ENCODE results near the gene SDS.

SDS gene

GRCh38 chr12:113439606-113440030, 35.9 kb upstream of the SDS start:
- H3K9ac ChIP-seq (ENCODE audit: low read length), result no peak overlapping the region
- peak; percentile 70 for DNase-seq (ENCODE audit: low read depth)
- H3K4me3 ChIP-seq (ENCODE audit: low read length), result no peak overlapping the region
- no peaks in the 10 kb centered on the region for H3K36me3 ChIP-seq (ENCODE audit: control insufficient read depth, insufficient read depth, low read length, severe bottlenecking)
- peaks cover 73% of the 10 kb centered on the region for H3K27me3 ChIP-seq (replicated peaks; ENCODE audit: control insufficient read depth, insufficient read depth, low read length)
- H3K4me1 ChIP-seq (ENCODE audit: control insufficient read depth, insufficient read depth, low read length), result no peaks in the 10 kb centered on the region
- no peaks in the 10 kb centered on the region for H3K9me3 ChIP-seq (ENCODE audit: control insufficient read depth, low read length)

GRCh38 chr12:113439301-113439597, 35.6 kb upstream of the SDS start:
- H3K36me3 ChIP-seq (ENCODE audit: control insufficient read depth, insufficient read depth, low read length, severe bottlenecking), result no peaks in the 10 kb centered on the region
- DNase-seq (ENCODE audit: low read depth), result no peak
- no peak overlapping the region for H3K9ac ChIP-seq (ENCODE audit: low read length)
- no peaks in the 10 kb centered on the region for H3K9me3 ChIP-seq (ENCODE audit: control insufficient read depth, low read length)
- H3K4me1 ChIP-seq (ENCODE audit: control insufficient read depth, insufficient read depth, low read length), result no peaks in the 10 kb centered on the region
- no peak overlapping the region for H3K4me3 ChIP-seq (ENCODE audit: low read length)
- peaks cover 69% of the 10 kb centered on the region for H3K27me3 ChIP-seq (replicated peaks; ENCODE audit: control insufficient read depth, insufficient read depth, low read length)

GRCh38 chr12:113438523-113439300, 35.0 kb upstream of the SDS start:
- no peaks in the 10 kb centered on the region for H3K36me3 ChIP-seq (ENCODE audit: control insufficient read depth, insufficient read depth, low read length, severe bottlenecking)
- H3K27me3 ChIP-seq (replicated peaks; ENCODE audit: control insufficient read depth, insufficient read depth, low read length), result peaks cover 67% of the 10 kb centered on the region
- H3K9ac ChIP-seq (ENCODE audit: low read length), result no peak overlapping the region
- no peak for DNase-seq (ENCODE audit: low read depth)
- H3K4me3 ChIP-seq (ENCODE audit: low read length), result no peak overlapping the region
- H3K9me3 ChIP-seq (ENCODE audit: control insufficient read depth, low read length), result no peaks in the 10 kb centered on the region
- no peaks in the 10 kb centered on the region for H3K4me1 ChIP-seq (ENCODE audit: control insufficient read depth, insufficient read depth, low read length)

- no peak for DNase-seq (ENCODE audit: low read depth)
- peaks cover 59% of the 10 kb centered on the region for H3K27me3 ChIP-seq (replicated peaks; ENCODE audit: control insufficient read depth, insufficient read depth, low read length)
- H3K9me3 ChIP-seq (ENCODE audit: control insufficient read depth, low read length), result no peaks in the 10 kb centered on the region
- H3K4me1 ChIP-seq (ENCODE audit: control insufficient read depth, insufficient read depth, low read length), result peaks cover 8% of the 10 kb centered on the region
- no peak overlapping the region for H3K9ac ChIP-seq (ENCODE audit: low read length)
- no peak overlapping the region for H3K4me3 ChIP-seq (ENCODE audit: low read length)
- no peaks in the 10 kb centered on the region for H3K36me3 ChIP-seq (ENCODE audit: control insufficient read depth, insufficient read depth, low read length, severe bottlenecking)
These were observed 34.0 kb upstream of the SDS start for GRCh38 chr12:113437729-113438100.

- no peak overlapping the region for H3K4me3 ChIP-seq (ENCODE audit: low read length)
- peaks cover 56% of the 10 kb centered on the region for H3K27me3 ChIP-seq (replicated peaks; ENCODE audit: control insufficient read depth, insufficient read depth, low read length)
- H3K9me3 ChIP-seq (ENCODE audit: control insufficient read depth, low read length), result no peaks in the 10 kb centered on the region
- no peak for DNase-seq (ENCODE audit: low read depth)
- H3K4me1 ChIP-seq (ENCODE audit: control insufficient read depth, insufficient read depth, low read length), result peaks cover 9% of the 10 kb centered on the region
- H3K9ac ChIP-seq (ENCODE audit: low read length), result no peak overlapping the region
- H3K36me3 ChIP-seq (ENCODE audit: control insufficient read depth, insufficient read depth, low read length, severe bottlenecking), result no peaks in the 10 kb centered on the region
These were observed 33.5 kb upstream of the SDS start for GRCh38 chr12:113436993-113437728.

- H3K36me3 ChIP-seq (ENCODE audit: control insufficient read depth, insufficient read depth, low read length, severe bottlenecking), result no peaks in the 10 kb centered on the region
- no peak overlapping the region for H3K9ac ChIP-seq (ENCODE audit: low read length)
- peaks cover 9% of the 10 kb centered on the region for H3K4me1 ChIP-seq (ENCODE audit: control insufficient read depth, insufficient read depth, low read length)
- no peak for DNase-seq (ENCODE audit: low read depth)
- no peak overlapping the region for H3K4me3 ChIP-seq (ENCODE audit: low read length)
- no peaks in the 10 kb centered on the region for H3K9me3 ChIP-seq (ENCODE audit: control insufficient read depth, low read length)
- peaks cover 50% of the 10 kb centered on the region for H3K27me3 ChIP-seq (replicated peaks; ENCODE audit: control insufficient read depth, insufficient read depth, low read length)
These were observed 32.9 kb upstream of the SDS start for GRCh38 chr12:113436586-113436985.

- Histone ChIP-seq H3K4me1 (ENCODE audit: control insufficient read depth, insufficient read depth, low read length) (peaks cover 9% of the 10 kb centered on the region), H3K9ac (ENCODE audit: low read length) (no peak overlapping the region), H3K36me3 (ENCODE audit: control insufficient read depth, insufficient read depth, low read length, severe bottlenecking) (no peaks in the 10 kb centered on the region), H3K27me3 (replicated peaks; ENCODE audit: control insufficient read depth, insufficient read depth, low read length) (peaks cover 38% of the 10 kb centered on the region), H3K9me3 (ENCODE audit: control insufficient read depth, low read length) (peaks cover 2% of the 10 kb centered on the region), H3K4me3 (ENCODE audit: low read length) (no peak overlapping the region)
- no peak for DNase-seq (ENCODE audit: low read depth)
These were observed 31.7 kb upstream of the SDS start for GRCh38 chr12:113435367-113435766.

- H3K9me3 ChIP-seq (ENCODE audit: control insufficient read depth, low read length), result peaks cover 7% of the 10 kb centered on the region
- no peak for DNase-seq (ENCODE audit: low read depth)
These were observed 29.3 kb upstream of the SDS start for GRCh38 chr12:113432986-113433385.

GRCh38 chr12:113428482-113428881, 24.8 kb upstream of the SDS start:
- no peak overlapping the region for H3K4me3 ChIP-seq (ENCODE audit: low read length)
- H3K27me3 ChIP-seq (replicated peaks; ENCODE audit: control insufficient read depth, insufficient read depth, low read length), result peaks cover 19% of the 10 kb centered on the region
- H3K9me3 ChIP-seq (ENCODE audit: control insufficient read depth, low read length), result peaks cover 7% of the 10 kb centered on the region
- DNase-seq (ENCODE audit: low read depth), result no peak
- H3K4me1 ChIP-seq (ENCODE audit: control insufficient read depth, insufficient read depth, low read length), result peaks cover 9% of the 10 kb centered on the region
- no peaks in the 10 kb centered on the region for H3K36me3 ChIP-seq (ENCODE audit: control insufficient read depth, insufficient read depth, low read length, severe bottlenecking)
- no peak overlapping the region for H3K9ac ChIP-seq (ENCODE audit: low read length)

More at GRCh38 chr12:113432986-113433385, 29.3 kb upstream of the SDS start:
- Histone ChIP-seq H3K27me3 (replicated peaks; ENCODE audit: control insufficient read depth, insufficient read depth, low read length) (peaks cover 28% of the 10 kb centered on the region), H3K9ac (ENCODE audit: low read length) (no peak overlapping the region), H3K4me3 (ENCODE audit: low read length) (no peak overlapping the region), H3K4me1 (ENCODE audit: control insufficient read depth, insufficient read depth, low read length) (peaks cover 9% of the 10 kb centered on the region), H3K36me3 (ENCODE audit: control insufficient read depth, insufficient read depth, low read length, severe bottlenecking) (no peaks in the 10 kb centered on the region)

GRCh38 chr12:113427882-113428281, 24.2 kb upstream of the SDS start:
- Histone ChIP-seq H3K4me3 (ENCODE audit: low read length) (no peak overlapping the region), H3K9ac (ENCODE audit: low read length) (no peak overlapping the region), H3K9me3 (ENCODE audit: control insufficient read depth, low read length) (peaks cover 7% of the 10 kb centered on the region), H3K4me1 (ENCODE audit: control insufficient read depth, insufficient read depth, low read length) (peaks cover 3% of the 10 kb centered on the region), H3K36me3 (ENCODE audit: control insufficient read depth, insufficient read depth, low read length, severe bottlenecking) (no peaks in the 10 kb centered on the region), H3K27me3 (replicated peaks; ENCODE audit: control insufficient read depth, insufficient read depth, low read length) (peaks cover 19% of the 10 kb centered on the region)
- DNase-seq (ENCODE audit: low read depth), result no peak

GRCh38 chr12:113425960-113426453, 22.3 kb upstream of the SDS start:
- DNase-seq (ENCODE audit: low read depth), result no peak
- Histone ChIP-seq H3K36me3 (ENCODE audit: control insufficient read depth, insufficient read depth, low read length, severe bottlenecking) (no peaks in the 10 kb centered on the region), H3K9me3 (ENCODE audit: control insufficient read depth, low read length) (peaks cover 7% of the 10 kb centered on the region), H3K4me1 (ENCODE audit: control insufficient read depth, insufficient read depth, low read length) (peaks cover 6% of the 10 kb centered on the region), H3K27me3 (replicated peaks; ENCODE audit: control insufficient read depth, insufficient read depth, low read length) (peaks cover 19% of the 10 kb centered on the region), H3K4me3 (ENCODE audit: low read length) (no peak overlapping the region), H3K9ac (ENCODE audit: low read length) (no peak overlapping the region)
